Mammary epithelial cell (primary cell): Measurements from ENCODE around the gene UNCX.

Experiments
- CTCF ChIP-seq, 2 donors: IDR thresholded peaks in 1 of 2; conservative IDR thresholded peaks in 1 of 2; 2 replicates each; pipeline ENCODE4 v1.5.1; 2011 to 2012; ENCODE audit warnings: inconsistent platforms in 2 of 2, low read length in 2 of 2, mild to moderate bottlenecking in 2 of 2, control low read depth in 1 of 2, low read depth in 1 of 2; ENCODE audit not compliant: insufficient read depth in 1 of 2; ENCODE audit errors: extremely low read depth in 1 of 2
- EZH2 ChIP-seq: IDR thresholded peaks from 2 replicates; pipeline ENCODE4 v1.6.1; 2012; ENCODE audit warnings: low read length, inconsistent platforms, borderline replicate concordance

GRCh38 chr7:1209097-1209496 is 23.6 kb upstream of the UNCX start:
- no peak for TF ChIP-seq CTCF (conservative IDR thresholded peaks at IDR 0.05 in 1 of 2, IDR thresholded peaks at IDR 0.05 in 1 of 2; ENCODE audit: extremely low read depth in 1 of 2, insufficient read depth in 1 of 2, low read depth in 1 of 2, low read length in 2 of 2)
- no peak for TF ChIP-seq EZH2
